GM06990 (cell line): ENCODE measurements around the gene GRHPR.

Experiments used
- DNase-seq: peaks from one replicate; pipeline ENCODE4 v3.0.0-alpha.2; 2011; ENCODE audit not compliant: insufficient read length; ENCODE audit errors: extremely low read depth
- H3K27me3 ChIP-seq: replicated peaks from 2 replicates; pipeline ENCODE4 v1.6.0; 2011; ENCODE audit warnings: low read length; ENCODE audit not compliant: control insufficient read depth, insufficient read depth
- H3K36me3 ChIP-seq: 2 replicates; pipeline ENCODE4 v1.5.1; 2011; ENCODE audit warnings: low read length; ENCODE audit not compliant: control insufficient read depth, insufficient read depth
- H3K4me3 ChIP-seq: replicated peaks from 2 replicates; pipeline ENCODE4 v1.5.1; 2011; ENCODE audit warnings: low read depth, mild to moderate bottlenecking, control low read depth, low read length
- TF ChIP-seq, protein P1 (sequence below): IDR thresholded peaks from 2 replicates; pipeline ENCODE4 v1.5.1; 2011; ENCODE audit warnings: low read length, control low read depth, mild to moderate bottlenecking, inconsistent platforms; ENCODE audit not compliant: insufficient read depth, poor library complexity, severe bottlenecking

GRHPR gene

GRCh38 chr9:37408933-37409710 lies 13.4 kb upstream of the GRHPR start:
- Histone ChIP-seq H3K4me3 (no peak overlapping the region), H3K36me3 (no peaks in the 10 kb centered on the region), H3K27me3 (no peaks in the 10 kb centered on the region)
- peak; percentile 95 for DNase-seq
- TF ChIP-seq, protein P1, sequence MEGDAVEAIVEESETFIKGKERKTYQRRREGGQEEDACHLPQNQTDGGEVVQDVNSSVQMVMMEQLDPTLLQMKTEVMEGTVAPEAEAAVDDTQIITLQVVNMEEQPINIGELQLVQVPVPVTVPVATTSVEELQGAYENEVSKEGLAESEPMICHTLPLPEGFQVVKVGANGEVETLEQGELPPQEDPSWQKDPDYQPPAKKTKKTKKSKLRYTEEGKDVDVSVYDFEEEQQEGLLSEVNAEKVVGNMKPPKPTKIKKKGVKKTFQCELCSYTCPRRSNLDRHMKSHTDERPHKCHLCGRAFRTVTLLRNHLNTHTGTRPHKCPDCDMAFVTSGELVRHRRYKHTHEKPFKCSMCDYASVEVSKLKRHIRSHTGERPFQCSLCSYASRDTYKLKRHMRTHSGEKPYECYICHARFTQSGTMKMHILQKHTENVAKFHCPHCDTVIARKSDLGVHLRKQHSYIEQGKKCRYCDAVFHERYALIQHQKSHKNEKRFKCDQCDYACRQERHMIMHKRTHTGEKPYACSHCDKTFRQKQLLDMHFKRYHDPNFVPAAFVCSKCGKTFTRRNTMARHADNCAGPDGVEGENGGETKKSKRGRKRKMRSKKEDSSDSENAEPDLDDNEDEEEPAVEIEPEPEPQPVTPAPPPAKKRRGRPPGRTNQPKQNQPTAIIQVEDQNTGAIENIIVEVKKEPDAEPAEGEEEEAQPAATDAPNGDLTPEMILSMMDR, result no peak

- DNase-seq, result peak; percentile 69
- TF ChIP-seq, protein P1, result no peak
- no peaks in the 10 kb centered on the region for H3K36me3 ChIP-seq
- H3K27me3 ChIP-seq, result no peaks in the 10 kb centered on the region
- peak overlapping the region; percentile 19 for H3K4me3 ChIP-seq
Measured at GRCh38 chr9:37410354-37410861, 12.1 kb upstream of the GRHPR start.

GRCh38 chr9:37410969-37411785 lies 11.3 kb upstream of the GRHPR start:
- TF ChIP-seq, protein P1, result peak; percentile 79
- Histone ChIP-seq H3K27me3 (no peaks in the 10 kb centered on the region), H3K36me3 (no peaks in the 10 kb centered on the region), H3K4me3 (no peak overlapping the region; the same call in none of the 2 replicates)
- DNase-seq, result peak; percentile 89

DNA sequence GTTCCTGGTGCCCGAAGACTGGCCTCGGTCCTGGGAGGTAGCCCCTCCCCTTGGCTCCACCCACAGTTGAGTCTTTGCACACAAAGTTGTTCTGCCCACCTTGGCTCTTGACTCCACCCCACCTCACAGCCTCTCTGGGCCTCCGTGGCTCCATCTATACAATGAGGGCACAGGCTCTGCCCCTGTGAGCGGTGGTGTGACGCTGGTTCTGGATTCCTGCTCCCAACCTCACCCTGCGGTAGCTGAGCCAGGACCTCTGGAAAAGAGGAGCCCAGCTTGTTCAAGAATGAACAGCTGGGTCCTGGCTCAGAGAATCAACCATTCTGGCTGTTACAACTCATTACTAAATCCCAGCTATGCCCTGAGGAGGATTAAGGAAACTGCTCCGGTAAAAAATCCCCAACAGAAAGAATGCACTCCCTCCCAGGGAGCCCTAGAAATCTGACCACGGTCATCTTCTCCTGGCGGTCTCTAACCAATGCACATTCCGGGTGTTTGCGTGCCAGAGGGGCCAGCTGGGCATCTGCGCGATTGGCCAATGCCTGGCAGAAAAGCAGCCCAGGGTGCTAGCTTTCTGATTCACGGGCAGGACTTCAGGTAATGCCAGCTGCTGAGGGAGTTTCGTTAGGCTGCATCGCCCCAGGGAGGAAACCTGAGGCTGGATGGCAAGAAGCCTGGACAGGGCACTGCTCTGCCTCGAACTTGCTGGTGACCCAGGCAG lies 9.9 kb upstream of the GRHPR start:
- TF ChIP-seq, protein P1, result no peak
- Histone ChIP-seq H3K36me3 (no peaks in the 10 kb centered on the region), H3K4me3 (no peak overlapping the region), H3K27me3 (no peaks in the 10 kb centered on the region)
- no peak for DNase-seq

DNA sequence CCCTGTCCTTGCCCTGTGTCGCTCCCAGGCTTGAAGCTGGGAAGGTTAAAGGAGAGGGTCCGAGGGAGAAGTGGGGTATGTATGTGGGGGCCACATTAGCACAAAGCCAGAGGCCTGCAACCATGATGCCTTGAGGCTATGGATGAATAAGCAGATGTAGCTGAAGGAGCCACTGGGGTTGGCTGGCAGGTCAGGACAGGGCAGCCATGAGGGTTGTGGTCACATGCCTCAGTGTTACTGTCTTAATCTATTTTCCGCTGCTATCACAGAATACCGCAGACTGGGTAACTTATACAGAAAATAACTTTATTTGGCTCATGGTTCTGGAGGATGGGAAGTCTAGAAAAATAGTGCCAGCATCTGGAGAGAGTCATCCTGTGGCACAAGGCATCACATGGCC lies 9.2 kb upstream of the GRHPR start:
- Histone ChIP-seq H3K27me3 (no peaks in the 10 kb centered on the region), H3K36me3 (no peaks in the 10 kb centered on the region), H3K4me3 (no peak overlapping the region)
- TF ChIP-seq, protein P1, result no peak
- DNase-seq, result no peak
